HG02759 (cell line): Measurements from ENCODE around the gene IPO9.

Experiments used
- ATAC-seq: cut with Tn5 transposase; IDR thresholded peaks from one replicate; pipeline ENCODE4 v1.9.1; 2021; ENCODE audit warnings: mild to moderate bottlenecking, moderate library complexity; ENCODE audit not compliant: unreplicated experiment

Gene IPO9

DNA sequence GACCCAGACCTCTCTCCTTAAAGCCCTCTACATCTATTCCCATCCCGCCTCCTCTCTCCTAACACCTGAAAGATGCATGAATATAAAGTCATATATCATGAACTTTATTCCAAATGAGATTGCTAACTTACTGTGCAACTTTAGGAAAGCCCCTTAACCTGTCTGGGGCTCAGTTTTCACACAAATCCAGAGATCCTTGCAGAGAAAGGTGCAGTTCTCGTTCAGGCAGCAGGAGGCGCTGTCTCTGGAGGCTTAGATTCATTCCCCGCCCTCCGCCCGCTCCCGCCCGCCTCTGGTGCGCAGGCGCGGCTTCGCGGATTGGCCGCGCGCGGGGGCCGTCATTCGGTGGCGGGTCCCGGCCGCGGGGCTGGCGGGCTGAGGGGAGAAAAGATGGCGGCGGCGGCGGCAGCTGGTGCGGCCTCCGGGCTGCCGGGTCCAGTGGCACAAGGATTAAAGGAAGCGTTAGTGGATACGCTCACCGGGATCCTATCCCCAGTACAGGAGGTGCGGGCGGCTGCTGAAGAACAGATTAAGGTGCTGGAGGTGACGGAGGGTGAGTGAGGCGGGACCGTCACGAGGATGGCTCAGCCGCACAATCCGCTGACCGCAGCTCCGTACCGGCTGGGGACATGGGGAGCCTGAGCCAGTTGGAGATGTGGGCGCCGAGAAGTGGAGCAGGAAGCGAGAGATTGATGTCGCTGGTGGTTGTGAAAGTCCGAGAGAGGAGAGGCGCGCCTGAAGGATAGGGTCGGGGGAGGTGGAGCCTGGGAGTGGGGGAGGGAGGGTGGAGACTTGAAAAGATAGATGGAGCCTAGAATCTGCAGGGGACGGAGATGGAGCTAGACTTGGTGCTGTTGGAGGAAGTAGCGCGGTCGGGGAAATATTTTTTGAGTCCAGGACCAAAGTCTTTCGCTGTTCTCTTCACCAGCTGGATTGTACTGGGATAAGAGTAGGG lies at the start of gene IPO9:
IPO9 (plus strand) TSS at position 338 of the 955 bp plus-strand sequence; CDS start at position 391, 53 bp downstream.
- ATAC-seq = peak; percentile 94

GRCh38 chr1:201779351-201779880 lies 49.5 kb upstream of the IPO9 start:
- no peak for ATAC-seq

- ATAC-seq = no peak
Measured at GRCh38 chr1:201780952-201781351, 48.0 kb upstream of the IPO9 start.

DNA sequence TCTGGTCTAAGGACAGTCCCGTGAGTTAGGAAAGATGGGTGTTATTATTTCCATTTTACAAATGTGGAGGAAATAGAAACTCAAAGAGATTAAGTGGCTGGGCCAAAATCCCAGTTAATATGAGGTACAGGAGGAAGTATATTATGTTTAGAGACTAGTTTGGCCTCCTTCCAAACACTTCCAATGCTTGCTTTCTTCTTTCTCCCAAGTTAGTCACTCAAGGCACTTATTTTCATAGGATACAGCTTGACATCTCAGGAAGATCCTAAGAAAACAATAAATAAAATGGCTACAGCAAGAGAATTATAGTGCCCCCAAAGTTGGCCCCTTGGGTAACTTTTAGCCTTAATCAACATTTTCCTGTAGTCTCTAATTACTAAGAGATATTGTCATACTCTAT lies 47.5 kb upstream of the IPO9 start:
- no peak for ATAC-seq

DNA sequence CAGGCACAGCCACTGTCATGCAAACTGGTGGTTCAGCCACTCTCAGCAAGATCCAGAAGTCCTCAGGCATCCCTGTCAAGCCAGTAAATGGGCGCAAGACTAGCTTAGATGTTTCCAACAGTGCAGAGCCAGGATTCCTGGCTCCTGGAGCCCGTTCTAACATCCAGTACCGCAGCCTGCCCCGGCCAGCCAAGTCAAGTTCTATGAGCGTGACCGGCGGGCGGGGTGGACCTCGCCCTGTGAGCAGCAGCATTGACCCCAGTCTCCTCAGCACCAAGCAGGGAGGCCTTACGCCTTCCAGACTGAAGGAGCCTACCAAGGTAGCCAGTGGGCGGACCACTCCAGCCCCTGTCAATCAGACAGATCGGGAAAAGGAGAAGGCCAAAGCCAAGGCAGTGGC lies 46.6 kb upstream of the IPO9 start:
- no peak for ATAC-seq

DNA sequence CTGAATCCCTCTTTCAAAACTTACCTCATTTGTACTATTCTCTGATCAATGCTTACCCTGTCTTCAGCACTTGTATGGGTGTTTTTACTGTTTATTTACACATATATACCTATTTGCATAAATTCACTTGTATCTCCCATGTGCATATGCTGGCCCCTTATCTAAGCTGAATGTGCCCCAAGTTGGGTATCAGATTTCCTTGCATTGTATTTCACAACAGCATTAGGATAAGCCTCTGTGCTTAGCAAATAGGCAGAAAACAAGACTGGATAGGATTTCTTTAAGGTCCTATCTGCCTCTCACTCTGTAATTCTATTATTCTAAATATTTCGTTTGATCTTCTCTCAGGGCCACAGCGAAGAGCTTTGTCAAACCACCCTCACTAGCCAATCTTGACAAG lies 45.9 kb upstream of the IPO9 start:
- no peak for ATAC-seq

GRCh38 chr1:201783572-201783971 lies 45.4 kb upstream of the IPO9 start:
- ATAC-seq = no peak

DNA sequence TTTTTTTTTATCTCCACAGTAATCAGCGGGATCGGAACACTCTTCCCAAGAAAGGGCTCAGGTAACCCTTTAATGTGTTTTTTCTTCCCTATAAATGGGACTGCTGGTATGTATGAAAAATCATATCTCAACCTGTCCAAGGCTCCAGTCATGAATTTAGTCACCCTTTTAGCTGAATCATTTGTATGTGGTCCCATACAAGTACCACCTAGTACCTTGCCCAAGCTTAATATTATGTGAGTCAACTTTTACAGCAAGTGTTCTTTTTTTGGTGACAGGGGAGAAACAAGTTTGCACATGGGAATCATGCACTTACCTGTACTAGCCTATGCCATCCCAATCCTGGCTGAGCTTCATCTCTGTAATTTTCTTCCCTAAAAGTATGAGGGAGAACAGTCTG lies 43.7 kb upstream of the IPO9 start:
- no peak for ATAC-seq

DNA sequence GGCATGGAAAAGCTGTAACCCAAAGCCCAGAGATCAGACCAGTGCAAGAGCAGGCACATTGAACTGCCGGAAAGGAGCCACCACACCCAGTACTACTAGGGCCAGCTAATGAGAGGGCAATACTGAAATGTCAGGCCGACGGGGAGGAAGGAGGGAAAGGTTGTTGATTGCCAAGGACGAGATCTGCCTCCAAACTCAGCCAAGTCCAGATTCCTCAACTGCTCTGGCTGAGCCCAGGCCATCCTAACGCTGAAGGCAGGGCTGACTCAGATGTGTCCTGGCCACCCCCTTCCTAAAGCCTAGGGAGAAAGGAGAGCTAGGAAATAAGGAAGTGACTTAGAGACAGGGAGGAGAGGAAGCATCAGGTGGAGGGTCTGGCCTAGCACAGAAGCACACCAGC lies 42.1 kb upstream of the IPO9 start:
- ATAC-seq = no peak

DNA sequence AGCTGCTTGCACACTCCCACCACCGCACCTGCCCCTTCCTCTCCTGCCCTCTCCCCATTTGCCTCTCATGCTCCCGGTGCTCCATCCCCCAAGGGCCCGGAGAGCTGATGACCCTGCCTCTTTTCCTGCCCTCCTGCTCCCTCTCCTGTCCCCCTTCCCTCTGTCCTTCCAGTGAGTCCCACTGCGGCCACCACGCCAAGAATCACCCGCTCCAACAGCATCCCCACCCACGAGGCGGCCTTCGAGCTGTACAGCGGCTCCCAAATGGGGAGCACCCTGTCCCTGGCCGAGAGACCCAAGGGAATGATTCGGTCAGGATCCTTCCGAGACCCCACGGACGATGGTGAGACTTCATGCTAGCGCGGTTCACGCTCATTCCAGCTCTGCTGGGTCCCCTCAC lies 40.7 kb upstream of the IPO9 start:
- ATAC-seq = no peak

DNA sequence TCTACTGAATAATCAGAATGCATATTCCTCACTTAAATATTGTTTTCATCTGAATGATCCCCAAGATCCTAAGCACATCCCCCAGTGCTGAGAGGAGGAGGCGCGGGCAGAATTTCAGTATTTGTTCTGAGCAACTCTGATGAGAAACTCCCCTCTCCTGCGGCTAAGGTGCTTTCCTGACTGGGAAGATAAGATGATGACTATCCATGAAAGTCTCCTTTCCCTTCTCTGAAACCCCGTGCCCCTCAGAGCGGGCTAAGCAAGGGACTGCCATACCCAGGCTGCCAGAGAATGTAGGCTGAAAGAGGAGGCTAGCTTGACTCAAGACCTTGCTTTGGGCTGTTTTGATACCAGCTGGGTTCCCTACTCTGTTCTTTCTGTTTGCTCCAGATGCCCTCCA lies 39.7 kb upstream of the IPO9 start:
- no peak for ATAC-seq

- no peak for ATAC-seq
Measured at GRCh38 chr1:201790261-201790660, 38.7 kb upstream of the IPO9 start.

- no peak for ATAC-seq
Measured at GRCh38 chr1:201791051-201791778, 37.7 kb upstream of the IPO9 start.

GRCh38 chr1:201791779-201792173 lies 37.2 kb upstream of the IPO9 start:
- no peak for ATAC-seq

- ATAC-seq = no peak
Measured at GRCh38 chr1:201792534-201793305, 36.2 kb upstream of the IPO9 start.

- ATAC-seq = no peak
Measured at GRCh38 chr1:201793306-201793925, 35.5 kb upstream of the IPO9 start.

DNA sequence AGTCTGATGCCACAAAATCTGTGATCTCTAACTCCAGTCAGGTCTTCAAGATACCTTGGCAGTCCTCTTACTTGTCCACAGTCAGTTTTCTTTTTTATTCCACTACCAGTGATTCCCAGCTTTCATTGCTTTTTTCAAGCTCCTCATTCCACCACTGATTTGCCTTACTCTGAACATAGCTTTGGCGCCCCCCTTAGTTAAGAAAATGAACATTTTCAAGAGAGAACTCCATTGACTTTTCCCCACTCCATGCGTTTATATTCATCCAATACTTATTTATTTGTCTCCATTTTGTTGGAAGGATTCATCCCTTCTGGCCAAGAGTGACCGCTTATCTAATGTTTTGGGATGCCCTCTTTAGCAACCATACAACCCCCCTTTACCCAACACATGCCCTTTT lies 33.9 kb upstream of the IPO9 start:
- no peak for ATAC-seq

DNA sequence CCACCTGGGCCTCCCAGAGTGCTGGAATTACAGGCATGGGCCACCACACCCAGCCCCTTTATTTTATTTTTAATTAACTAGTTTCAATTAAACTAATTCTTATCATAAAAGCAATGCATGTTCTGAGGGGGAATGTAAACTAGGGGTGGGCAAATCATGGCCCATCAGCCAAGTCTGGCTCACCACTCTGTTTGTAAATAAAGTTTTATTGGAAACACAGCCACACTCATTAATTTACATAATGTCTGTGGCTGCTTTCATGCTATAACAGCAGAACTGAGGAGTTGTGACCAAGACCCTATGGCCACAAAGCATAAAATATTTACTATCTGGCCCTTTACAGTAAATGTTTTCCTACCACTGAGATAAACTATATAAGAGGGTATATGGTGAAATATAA lies 28.7 kb upstream of the IPO9 start:
- no peak for ATAC-seq

DNA sequence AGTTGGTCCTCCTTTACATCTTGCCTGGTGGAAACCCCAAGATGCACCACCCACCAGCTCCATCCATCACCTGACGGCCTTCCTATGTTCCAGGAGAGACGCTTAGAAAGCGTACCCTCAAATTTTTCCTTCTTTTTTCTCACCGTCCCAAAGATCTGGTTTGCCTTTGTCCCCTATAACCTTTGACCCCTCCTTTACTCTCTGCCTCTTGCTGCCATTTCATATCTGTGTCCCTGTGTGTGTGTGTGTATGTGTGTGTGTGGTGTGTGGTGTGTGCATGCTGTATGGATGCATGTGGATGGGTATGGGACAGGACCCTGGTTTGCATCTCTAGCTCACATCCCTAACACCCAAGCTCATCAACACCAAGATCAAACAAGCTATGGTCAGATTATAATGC lies 22.2 kb upstream of the IPO9 start:
- ATAC-seq = no peak

- ATAC-seq = no peak
Measured at GRCh38 chr1:201807958-201808632, 20.9 kb upstream of the IPO9 start.
